OCI-LY1 (cell line): ENCODE data around the gene POLR1A.

Source experiments
- H2AFZ ChIP-seq: fragments of 200-600 bp; sonication (generic), shearing (Covaris generic); 2 replicates; pipeline ENCODE4 v1.6.0; 2014; ENCODE audit warnings: antibody characterized with exemption, mild to moderate bottlenecking, low read length
- H3F3A ChIP-seq: fragments of 200-600 bp; sonication (generic), shearing (Covaris generic); 2 replicates; pipeline ENCODE4 v1.6.0; 2014; ENCODE audit warnings: mild to moderate bottlenecking, antibody characterized with exemption, low read length, moderate library complexity; ENCODE audit not compliant: insufficient read depth
- H3K27ac ChIP-seq: fragments of 200-600 bp; sonication (generic); 2 replicates; pipeline ENCODE4 v1.5.1; 2014; ENCODE audit warnings: low read length, mixed run types, mild to moderate bottlenecking, low read depth; ENCODE audit not compliant: poor library complexity, severe bottlenecking
- H3K27me3 ChIP-seq: fragments of 200-600 bp; sonication (generic); 2 replicates; pipeline ENCODE4 v1.6.0; 2014; ENCODE audit warnings: antibody characterized with exemption, mild to moderate bottlenecking, low read length, moderate library complexity; ENCODE audit not compliant: insufficient read depth
- H3K36me3 ChIP-seq: fragments of 200-600 bp; sonication (generic); 2 replicates; pipeline ENCODE4 v1.6.1; 2014; ENCODE audit warnings: mild to moderate bottlenecking, antibody characterized with exemption, low read length, moderate library complexity, mixed read lengths; ENCODE audit not compliant: insufficient read depth
- H3K4me1 ChIP-seq: fragments of 200-600 bp; sonication (generic); 2 replicates; pipeline ENCODE4 v1.5.1; 2014; ENCODE audit warnings: mild to moderate bottlenecking, low read length, moderate library complexity; ENCODE audit not compliant: insufficient read depth, severe bottlenecking
- H3K4me2 ChIP-seq: fragments of 200-600 bp; sonication (generic), shearing (Covaris generic); 2 replicates; pipeline ENCODE4 v1.6.1; 2014; ENCODE audit warnings: low read length
- H3K4me3 ChIP-seq: fragments of 200-600 bp; sonication (generic); 2 replicates; pipeline ENCODE4 v1.5.1; 2014; ENCODE audit warnings: low read length, low read depth, mild to moderate bottlenecking, mixed read lengths; ENCODE audit not compliant: poor library complexity, severe bottlenecking
- H3K79me2 ChIP-seq: fragments of 200-600 bp; shearing (Covaris generic); 2 replicates; pipeline ENCODE4 v1.6.1; 2016; ENCODE audit warnings: mixed run types, low read length, mixed read lengths; ENCODE audit not compliant: insufficient read depth
- H3K9ac ChIP-seq: fragments of 200-600 bp; sonication (generic), shearing (Covaris generic); 2 replicates; pipeline ENCODE4 v1.6.1; 2014; ENCODE audit warnings: mild to moderate bottlenecking, low read length, mixed read lengths
- H3K9me2 ChIP-seq: fragments of 200-600 bp; sonication (generic), shearing (Covaris generic); 2 replicates; pipeline ENCODE4 v1.6.1; 2014; ENCODE audit warnings: low read depth, mild to moderate bottlenecking, low read length, mixed read lengths
- H3K9me3 ChIP-seq: fragments of 200-600 bp; shearing (Covaris generic); 2 replicates; pipeline ENCODE4 v1.6.1; 2014; ENCODE audit warnings: low read length, mixed read lengths
- H4K20me1 ChIP-seq: fragments of 200-600 bp; sonication (generic), shearing (Covaris generic); 2 replicates; pipeline ENCODE4 v1.6.0; 2016; ENCODE audit warnings: mild to moderate bottlenecking, low read length; ENCODE audit not compliant: insufficient read depth
- CTCF ChIP-seq: fragments of 200-600 bp; sonication (generic), shearing (Covaris generic); IDR thresholded peaks from 2 replicates; pipeline ENCODE4 v1.5.1; 2017; ENCODE audit warnings: mild to moderate bottlenecking, antibody characterized with exemption, low read length, moderate library complexity, mixed read lengths
- EZH2 ChIP-seq: fragments of 200-600 bp; sonication (generic), shearing (Covaris generic); IDR thresholded peaks from 2 replicates; pipeline ENCODE4 v1.8.0; 2017; ENCODE audit warnings: borderline replicate concordance, mixed run types, mild to moderate bottlenecking, antibody characterized with exemption, low read length, moderate library complexity, mixed read lengths

The POLR1A gene

GRCh38 chr2:85990084-85990483 lies 115.6 kb downstream of the POLR1A start:
- Histone ChIP-seq H2AFZ (no peak overlapping the region), H3K79me2 (no peaks in the 10 kb centered on the region), H3F3A (no peaks in the 10 kb centered on the region), H3K27me3 (no peaks in the 10 kb centered on the region), H3K4me2 (no peak overlapping the region), H3K9ac (no peak overlapping the region), H3K36me3 (no peaks in the 10 kb centered on the region), H3K9me3 (no peaks in the 10 kb centered on the region), H3K27ac (no peak overlapping the region), H3K4me3 (no peak overlapping the region), H3K9me2 (no peaks in the 10 kb centered on the region), H4K20me1 (no peaks in the 10 kb centered on the region), H3K4me1 (peaks cover 11% of the 10 kb centered on the region)
- TF ChIP-seq CTCF: no peak

GRCh38 chr2:85989288-85989865 lies 116.3 kb downstream of the POLR1A start:
- no peak overlapping the region for H3K9ac ChIP-seq
- no peaks in the 10 kb centered on the region for H3K9me3 ChIP-seq
- no peak overlapping the region for H3K4me3 ChIP-seq
- H3K4me1 ChIP-seq: peaks cover 8% of the 10 kb centered on the region
- H2AFZ ChIP-seq: no peak overlapping the region
- no peaks in the 10 kb centered on the region for H4K20me1 ChIP-seq
- H3K4me2 ChIP-seq: no peak overlapping the region
- H3K27ac ChIP-seq: no peak overlapping the region
- H3F3A ChIP-seq: no peaks in the 10 kb centered on the region
- TF ChIP-seq CTCF (no peak), EZH2 (no peak)
- H3K79me2 ChIP-seq: no peaks in the 10 kb centered on the region
- no peaks in the 10 kb centered on the region for H3K36me3 ChIP-seq
- no peaks in the 10 kb centered on the region for H3K27me3 ChIP-seq
- no peaks in the 10 kb centered on the region for H3K9me2 ChIP-seq

- Histone ChIP-seq H3K4me2 (no peak overlapping the region), H2AFZ (no peak overlapping the region), H3K36me3 (no peaks in the 10 kb centered on the region), H3K79me2 (no peaks in the 10 kb centered on the region), H3K9ac (no peak overlapping the region), H3K27ac (no peak overlapping the region), H4K20me1 (no peaks in the 10 kb centered on the region), H3K9me3 (no peaks in the 10 kb centered on the region), H3K27me3 (no peaks in the 10 kb centered on the region), H3K4me3 (no peak overlapping the region), H3K9me2 (no peaks in the 10 kb centered on the region), H3F3A (no peaks in the 10 kb centered on the region), H3K4me1 (peaks cover 3% of the 10 kb centered on the region)
- TF ChIP-seq CTCF: no peak
- TF ChIP-seq EZH2: no peak
These were observed 116.8 kb downstream of the POLR1A start for GRCh38 chr2:85988914-85989270.
